Measurements from ENCODE around the gene SRSF1.

The SRSF1 gene

DNA sequence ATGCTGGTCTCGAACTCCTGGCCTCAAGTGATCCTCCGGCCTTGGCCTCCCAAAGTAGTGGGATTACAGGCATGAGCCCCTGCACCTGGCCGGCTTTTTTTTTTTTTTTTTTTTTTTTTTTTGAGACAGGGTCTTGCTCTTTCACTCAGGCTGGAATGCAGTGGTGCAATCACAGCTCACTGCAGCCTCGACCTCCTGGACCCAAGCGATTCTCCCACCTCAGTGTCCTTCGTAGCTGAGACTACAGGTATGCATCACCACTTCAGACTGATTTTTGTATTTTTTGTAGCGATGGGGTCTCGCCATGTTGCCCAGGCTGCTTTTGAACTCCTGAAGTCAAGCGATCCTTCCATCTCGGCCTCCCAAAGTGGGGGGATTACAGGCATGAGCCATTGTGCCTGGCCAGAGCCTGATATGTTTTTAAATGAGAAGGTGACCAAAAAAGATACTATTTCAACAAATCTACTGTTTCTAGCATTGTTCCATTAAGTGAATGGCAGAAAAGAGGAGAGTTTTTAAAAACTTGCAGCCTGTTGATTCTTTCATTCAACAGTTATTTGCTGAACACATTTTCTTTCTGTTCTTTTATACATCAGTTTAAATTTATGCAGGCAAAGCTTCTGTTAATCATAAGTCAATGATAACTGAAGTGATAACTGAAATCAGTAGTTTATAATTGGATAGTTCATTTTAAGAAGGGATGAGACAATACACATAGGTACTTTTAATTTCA, 3.2 kb upstream of the SRSF1 start:
- no peak for DNase-seq

DNA sequence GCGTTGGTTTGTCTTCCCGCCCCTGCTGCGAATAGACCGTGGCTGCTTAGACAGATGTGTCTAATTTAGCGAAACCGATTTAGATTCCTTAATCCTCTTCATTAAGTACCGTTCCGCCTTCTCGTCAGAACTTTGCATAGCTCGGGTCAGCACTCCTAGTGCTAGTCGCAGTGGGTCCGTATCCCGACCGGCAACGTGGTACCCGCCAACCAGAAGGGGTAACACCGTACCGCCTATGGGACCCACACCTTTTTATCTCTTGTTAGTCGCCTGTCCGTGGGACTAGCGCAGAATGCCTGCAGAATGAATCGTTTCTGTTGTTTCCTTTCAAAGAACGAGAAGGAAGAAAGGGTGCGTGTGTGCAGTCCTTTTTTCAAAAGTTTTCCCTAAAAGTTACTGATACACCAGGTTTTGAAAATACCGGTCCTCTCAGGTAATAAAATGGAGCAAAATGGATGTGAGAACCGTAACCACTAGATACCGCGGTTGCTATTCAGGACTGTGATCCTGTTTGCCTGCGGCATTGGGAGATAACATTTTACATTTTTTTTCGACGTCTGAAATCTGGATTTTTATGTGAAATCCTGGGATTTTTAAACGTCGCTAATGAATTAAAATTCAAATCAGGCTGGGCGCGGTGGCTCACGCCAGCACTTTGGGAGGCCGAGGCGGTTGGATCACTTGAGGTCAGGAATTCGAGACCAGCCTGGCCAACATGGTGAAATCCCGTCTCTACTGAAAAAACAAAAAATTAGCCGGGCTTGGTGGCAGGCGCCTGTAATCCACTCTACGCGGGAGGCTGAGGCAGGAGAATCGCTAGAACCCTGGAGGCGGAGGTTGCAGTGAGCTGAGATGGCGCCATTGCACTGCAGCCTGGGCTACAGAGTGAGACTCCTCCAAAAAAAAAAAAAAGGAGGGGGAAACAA, 998 bp upstream of the SRSF1 start:
- no peak for DNase-seq

DNA sequence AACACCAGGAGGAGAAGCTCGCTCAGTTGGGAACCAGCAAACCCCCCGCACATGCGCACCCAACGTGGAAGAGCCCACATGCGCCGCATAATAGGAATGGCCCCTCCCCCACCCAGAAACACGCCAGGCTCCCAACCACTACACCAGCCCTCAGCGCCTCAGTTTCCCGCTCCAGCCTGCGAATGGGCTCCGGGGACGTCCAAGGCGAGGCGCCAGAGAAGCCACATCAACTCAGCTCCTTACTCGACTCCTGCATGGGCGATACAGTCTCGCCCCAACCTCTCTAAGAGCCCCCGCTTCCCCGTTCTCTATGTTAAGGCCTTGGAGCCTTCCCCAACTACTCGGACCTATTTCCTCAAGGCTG, 504 bp downstream of the SRSF1 start:
- DNase-seq, result peak; percentile 56 to 57

DNA sequence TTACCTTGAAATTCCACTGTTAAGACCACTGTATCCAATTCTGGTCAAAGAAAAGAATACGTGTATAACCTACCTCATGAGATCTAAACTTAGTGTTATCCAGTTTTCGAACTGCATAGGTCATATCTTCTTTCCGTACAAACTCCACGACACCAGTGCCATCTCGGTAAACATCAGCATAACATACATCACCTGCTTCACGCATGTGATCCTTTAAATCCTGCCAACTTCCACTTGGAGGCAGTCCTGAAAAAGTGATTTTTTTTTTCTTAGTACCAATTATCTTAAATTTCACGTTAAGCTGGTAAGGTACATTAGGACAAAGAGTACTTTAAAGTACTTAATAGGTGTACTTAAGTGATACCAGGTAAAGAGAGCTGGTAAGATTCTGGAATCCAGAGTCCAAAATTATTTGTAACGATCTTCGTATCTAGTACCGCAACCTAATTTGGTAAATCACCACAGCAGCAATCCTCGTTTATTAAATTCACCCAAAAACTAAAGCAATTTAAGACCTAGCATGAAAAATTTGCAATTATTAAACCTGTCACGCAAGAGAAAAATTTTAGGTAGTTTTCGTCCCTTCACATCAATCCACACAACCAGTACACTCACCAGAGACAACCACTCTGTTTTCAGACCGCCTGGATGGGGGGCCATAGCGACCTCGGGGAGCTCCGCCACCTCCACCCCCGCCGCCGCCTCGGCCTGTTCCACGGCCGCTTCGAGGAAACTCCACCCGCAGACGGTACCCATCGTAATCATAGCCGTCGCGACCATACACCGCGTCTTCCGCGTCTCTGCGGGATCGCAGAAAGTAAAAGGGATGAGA, 1.1 kb downstream of the SRSF1 start:
- DNase-seq, result no peak

DNA sequence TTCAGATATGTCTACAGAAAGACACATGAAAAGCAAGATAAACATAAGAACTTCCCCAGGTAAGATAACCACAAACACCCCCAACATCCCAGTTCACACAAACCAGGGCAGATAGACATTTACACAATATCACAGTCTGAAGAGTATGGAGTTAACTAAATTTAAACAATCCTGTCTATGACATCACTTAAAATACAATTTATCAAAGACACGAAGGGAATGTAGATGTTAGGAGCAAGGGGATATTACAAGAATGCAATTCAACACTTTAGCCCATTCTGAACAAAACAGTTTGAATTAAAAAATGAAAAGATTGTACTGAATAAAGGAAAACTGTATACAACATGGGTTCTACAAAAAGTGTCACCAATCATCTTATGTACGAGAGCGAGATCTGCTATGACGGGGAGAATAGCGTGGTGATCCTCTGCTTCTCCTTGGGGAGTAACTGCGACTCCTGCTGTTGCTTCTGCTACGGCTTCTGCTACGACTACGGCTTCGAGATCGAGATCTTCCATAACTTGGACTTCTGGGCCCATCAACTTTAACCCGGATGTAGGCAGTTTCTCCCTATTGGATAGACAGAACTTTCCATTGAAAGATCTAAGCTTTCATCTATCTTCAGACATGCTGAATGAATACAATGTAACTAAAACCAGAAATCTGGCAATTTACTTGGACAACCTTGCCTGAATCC, 1.9 kb downstream of the SRSF1 start:
- no peak for DNase-seq

DNA sequence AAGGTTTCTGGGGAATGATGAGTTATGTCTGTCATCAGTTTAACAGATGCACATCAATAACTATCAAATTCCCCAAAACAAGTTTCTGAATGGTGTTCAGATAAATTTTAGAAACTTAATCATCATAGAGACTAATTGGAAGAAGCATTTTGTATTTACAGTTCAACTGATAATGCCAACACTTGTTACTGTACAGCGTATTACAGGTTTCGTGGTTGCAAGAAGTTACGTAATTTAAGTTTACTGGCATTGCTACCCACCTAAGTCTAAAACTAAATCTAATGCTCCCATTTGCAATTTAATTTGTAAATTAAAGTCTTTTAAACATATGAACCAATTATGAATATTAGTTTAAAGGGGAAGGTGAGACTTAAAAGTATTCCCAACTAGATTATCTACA, 3.0 kb downstream of the SRSF1 start:
- DNase-seq, result no peak

DNA sequence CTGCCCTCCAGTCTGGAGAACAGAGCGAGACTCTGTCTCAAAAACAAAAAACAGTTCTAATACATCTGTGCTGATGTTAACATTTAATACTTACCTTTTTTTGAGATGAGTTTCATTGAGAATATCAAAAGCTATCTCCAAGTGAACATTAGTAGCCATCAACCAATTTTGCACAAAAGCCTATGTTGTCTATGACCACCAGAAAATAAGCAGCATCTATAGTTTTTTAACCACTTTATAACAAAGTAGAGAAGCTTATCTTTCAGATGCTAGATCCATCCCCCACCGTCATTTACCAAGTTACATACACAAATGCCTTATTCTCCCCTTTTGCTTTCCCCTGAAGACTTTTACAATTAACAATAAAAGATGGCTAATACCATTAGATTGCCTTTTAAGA, 4.1 kb downstream of the SRSF1 start:
- DNase-seq, result no peak

DNA sequence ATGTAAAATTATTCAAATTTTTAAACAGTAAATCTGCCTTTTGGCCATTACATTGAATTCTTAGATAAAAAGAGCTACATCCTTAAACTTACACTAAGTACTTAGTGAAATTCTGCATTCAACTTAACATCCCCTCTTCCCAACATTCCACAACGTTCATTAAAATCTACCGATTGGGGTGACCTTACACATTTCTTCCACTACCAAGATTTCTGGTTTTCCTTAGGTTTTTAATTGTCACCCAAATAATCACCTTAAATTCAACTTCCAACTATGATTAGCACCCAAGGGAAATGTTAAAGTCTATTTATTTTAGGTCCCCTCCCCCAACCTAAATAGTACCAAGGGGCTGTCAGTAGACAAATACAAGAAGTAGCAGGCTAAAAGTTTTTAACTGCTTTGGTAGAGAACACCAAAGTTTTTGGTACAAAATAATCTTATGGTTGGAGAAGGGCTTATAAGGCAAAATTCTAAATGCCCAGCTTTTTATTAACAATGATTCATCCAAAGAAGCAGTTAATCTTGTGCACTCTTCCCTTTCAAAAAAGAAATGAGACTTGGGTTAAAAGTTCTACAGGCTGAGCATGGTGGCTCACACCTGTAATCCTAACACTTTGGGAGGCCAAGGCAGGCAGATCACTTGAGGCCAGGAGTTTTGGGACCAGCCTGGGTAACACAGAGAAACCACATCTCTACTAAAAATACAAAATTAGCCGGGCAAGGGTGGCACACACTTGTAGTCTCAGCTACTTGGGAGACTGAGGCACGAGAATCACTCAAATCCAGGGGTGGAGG, 4.7 kb downstream of the SRSF1 start:
- DNase-seq, result no peak

DNA sequence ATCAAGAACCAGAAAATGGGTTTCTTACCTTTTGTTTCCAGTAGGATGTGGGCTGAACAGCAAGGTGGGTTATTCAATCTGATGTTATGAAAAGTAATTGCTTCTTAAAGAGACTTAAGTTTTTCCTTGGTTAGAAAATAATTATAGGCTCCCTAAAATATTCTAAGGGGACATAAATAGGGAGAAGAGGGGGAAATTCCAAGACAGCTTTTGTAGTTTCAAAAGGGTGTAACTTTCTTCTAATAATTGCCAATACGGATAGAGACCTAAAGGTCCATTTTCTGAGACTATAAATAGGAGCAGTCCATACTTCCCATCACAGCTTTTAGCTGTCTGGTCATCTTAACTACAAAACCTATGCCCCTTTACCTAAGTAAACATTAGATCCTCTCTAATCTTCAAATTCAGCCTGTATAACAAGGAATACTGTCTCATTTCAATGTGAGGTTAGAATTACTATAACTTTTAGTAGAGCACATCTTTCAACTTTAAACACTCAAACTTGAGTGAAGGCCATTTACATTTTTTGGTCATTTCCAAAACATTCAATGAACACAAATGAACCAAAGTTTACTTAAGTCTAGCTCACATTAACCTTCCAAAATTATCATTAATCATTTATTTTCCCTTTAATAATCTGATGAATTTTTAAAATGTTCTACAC, 5.5 kb downstream of the SRSF1 start:
- DNase-seq, result no peak

DNA sequence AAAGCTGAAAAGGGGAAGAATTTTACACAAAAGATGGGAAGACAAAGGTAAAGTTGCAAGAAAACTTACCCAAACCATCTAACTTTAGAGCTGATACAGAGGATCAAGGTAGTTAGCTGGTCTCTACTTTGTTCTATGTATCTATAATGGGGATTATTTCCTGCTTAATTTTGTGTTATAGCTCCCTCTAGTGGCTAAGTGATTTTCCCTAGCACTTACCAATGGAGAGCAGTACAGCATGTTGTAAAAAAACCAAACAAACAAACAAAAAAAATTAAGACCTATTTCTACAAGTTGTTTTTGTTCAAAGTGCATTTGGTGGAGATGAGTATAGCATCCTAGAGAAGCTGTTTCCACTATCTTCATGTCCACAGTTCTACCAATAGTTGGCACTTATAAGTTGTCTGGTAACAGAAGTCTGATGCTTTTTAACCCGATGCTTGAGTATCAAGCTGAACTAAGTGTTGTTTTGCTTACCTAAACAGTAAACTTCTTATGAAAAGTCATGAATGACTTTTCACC, 7.5 kb downstream of the SRSF1 start:
- DNase-seq, result no peak

DNA sequence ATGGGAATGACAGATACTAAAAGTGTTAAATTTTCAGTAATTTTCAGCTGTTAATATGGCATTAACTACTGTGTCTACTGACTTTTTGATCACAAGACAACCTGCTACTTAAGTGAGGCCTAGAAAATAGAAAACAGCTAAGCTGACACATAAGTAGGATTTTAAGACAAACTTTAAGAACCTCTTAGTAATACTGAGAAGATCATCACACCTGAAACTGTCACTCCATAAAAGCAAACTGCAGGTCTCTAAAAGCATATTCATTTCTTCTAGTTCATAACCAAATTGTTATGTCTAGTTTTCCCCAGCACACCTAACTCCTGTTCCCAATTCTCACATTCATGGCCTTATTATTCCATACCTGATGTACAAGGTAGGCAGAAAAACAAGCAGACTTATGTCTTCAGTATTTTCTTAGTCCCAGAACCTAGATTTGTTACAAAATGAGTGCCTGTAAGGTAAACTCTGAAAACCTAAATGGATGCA, 8.0 kb downstream of the SRSF1 start:
- no peak for DNase-seq

DNA sequence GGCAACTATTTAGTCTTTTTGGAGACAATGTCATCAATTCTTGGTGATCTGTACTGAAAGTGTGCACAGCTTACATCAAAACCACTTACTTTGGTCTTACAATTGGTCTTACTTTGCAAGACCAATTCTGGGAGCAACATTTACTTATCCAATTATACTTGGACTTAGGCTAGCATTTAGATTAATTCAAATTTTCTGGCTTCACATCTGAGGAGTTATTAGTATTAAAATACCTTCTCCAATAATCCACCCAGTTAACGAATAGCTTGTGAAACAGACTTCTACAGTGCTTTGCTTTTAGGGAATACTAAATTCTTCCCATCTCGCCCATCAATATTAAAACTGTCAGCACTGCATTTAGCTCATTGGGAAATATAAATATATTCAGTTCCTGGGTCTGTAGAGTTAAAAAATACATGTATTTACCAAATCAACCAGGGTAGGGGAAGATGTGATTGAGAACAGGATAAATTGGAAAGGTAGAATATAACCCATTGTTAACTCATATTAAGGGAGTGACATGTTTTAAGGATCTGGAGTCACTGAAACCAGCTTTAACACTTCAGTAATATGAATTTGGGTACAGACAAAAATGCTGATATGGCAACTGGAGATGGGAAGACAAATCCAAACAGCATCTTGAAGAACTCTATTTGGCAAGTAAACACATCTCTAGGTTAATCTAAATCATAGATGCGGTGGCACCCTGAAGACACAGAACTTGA, 9.8 kb downstream of the SRSF1 start:
- no peak for DNase-seq

DNA sequence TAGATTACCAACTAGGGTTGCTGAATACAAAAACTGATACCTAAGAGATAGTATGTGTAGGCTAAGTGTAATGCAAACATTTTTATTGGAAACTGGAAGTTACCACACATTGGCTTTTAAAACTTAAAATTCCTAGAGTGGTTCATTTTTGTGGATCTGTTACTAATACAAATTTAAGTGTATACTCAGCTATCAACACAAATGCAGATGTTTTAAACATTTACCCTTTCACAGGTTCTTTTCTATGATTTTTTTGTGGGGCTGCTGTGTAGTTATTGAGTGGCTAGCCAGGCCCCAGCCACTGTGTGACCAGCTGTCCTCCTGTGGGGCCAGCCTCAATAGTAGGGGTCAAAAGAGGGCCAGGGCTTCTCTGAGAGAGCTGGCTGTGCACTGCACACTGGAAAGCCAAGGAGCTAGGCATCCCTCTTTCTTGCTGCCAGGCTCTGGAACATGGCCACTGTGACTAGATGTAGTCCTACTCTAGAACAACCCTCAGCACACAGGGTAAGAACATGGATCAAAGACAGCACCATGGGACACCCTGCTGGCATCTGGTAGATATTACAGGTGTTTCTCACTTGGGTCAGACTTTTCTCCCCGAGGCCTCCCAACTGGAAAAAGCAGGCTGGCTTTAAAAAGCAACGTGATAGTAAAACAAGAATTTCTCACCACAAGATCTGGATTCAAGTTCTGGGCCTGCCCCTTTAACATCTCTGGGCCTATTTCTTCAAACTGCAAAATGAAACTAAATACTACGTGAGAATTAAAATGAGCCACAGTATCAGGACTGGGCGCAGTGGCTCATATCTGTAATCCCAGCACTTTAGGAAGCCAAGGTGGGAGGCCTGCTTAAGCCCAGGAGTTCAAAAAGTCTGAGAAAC, 11.7 kb downstream of the SRSF1 start:
- DNase-seq, result peak; percentile 49 to 50

DNA sequence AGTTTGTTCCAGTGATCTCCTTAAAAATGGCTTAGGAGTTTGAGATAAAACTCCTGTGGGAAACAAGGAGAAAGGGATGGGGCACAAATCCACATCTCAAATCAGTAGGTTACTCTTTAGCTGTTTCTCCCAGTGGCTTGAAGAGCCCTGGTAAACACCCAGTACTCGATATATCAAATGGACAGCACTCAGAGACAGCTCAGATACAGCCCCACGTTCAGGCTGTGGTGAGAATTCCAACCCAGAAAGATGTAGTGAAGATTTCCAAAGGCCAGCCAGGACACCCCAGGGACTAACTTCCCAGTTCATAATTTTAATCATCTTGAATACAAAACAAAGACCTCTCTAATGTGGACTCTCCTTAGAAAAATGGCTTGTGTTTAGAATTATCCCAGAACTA, 12.6 kb downstream of the SRSF1 start:
- DNase-seq, result no peak

DNA sequence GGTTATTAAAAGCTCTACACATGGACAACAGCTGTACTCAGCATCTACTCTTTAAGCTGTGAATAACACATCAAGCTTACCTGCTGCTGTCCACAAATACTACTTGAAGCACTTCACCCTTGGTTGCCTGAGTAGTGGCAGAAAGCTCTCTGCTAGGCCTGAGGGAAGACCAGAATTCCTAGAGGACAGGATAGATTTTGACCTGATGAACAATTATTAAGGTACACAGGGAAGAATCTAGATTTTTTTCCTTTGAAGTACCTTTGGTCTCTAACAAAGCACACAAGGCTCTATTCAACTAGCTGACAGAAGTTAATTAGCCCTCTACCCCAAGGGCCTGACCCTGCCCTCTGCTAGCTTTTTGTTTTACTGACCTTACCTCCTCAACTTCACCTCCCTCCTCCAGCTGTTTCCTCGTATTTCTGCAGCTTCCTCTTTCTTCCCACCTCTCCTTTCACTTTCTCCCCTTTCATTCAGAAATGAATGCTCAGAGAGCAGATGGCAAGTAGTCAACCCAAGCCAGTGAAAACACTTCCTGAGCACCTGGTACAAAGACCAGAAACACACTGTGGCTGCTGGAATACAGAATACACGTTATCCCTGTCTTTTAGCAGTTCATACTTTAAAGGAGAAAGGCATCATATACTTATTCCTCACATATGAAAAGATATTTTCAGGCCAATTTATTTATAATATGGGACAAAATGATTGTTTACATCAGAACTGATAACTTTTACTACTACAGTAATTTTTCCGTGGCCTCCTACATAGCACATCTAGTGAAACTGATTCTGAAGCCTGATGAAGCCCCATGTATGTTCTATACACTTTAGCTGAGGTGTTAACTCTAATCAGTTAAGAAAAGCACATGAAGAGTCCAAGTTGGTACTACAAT, 13.3 kb downstream of the SRSF1 start:
- DNase-seq, result no peak

DNA sequence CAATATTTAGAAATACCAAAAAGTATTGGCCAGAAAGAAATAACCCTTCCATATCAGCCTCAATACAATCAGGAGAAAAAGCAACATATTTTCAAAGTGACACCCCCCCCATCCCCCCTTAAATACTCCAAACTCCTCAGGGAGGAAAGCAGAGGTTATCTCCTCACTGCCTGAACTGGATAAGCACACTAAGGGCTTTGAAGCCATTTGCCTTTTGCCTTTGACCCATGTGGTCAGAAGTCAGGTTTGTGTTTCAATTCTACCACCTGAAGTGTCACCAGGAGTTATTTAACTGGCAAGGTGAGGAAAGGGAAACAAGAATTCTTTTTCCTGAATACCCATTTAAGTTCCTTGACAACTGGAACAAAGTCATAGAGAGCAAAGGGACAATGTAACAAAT, 15.5 kb downstream of the SRSF1 start:
- DNase-seq, result no peak

DNA sequence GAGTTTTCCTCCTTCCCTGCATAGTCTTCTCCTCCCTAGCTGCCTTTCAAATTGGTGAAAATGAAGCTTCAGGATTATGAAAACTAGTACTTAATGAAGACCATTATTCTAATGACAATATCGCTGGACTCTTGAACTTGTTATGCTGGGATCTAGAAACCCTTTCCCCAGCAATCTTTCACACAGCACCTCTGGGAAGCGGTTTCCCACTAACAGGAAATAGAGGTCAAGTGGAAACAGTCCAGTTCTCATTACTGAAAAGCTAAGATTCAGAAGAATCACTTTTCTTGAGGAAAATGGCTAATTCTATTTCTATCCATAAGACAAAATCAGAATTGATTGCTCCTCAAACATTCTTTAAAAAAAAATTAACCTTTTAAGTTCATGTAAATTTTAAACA, 17.0 kb downstream of the SRSF1 start:
- DNase-seq, result no peak
